MM.1S (cell line): Measurements from ENCODE around the gene OR6B2.

Source experiments
- DNase-seq: peaks from one replicate; pipeline ENCODE4 v3.0.0-alpha.2; 2015
- H2AFZ ChIP-seq: fragments of 300-600 bp; sonication (generic); 2 replicates; pipeline ENCODE4 v1.6.0; 2016; ENCODE audit warnings: antibody characterized with exemption, low read length
- H3F3A ChIP-seq: fragments of 300-600 bp; sonication (generic); 2 replicates; pipeline ENCODE4 v1.6.1; 2016; ENCODE audit warnings: mild to moderate bottlenecking, antibody characterized with exemption, low read length, moderate library complexity, mixed read lengths; ENCODE audit not compliant: insufficient read depth
- H3K27ac ChIP-seq: fragments of 300-600 bp; sonication (generic); 2 replicates; pipeline ENCODE4 v1.5.1; 2016; ENCODE audit warnings: mild to moderate bottlenecking, low read length
- H3K27me3 ChIP-seq: fragments of 300-600 bp; sonication (generic); replicated peaks from 2 replicates; pipeline ENCODE4 v1.6.0; 2016; ENCODE audit warnings: low read length; ENCODE audit not compliant: insufficient read depth
- H3K36me3 ChIP-seq: fragments of 300-600 bp; sonication (generic); replicated peaks from 2 replicates; pipeline ENCODE4 v1.6.1; 2016; ENCODE audit warnings: mild to moderate bottlenecking, low read length, mixed read lengths; ENCODE audit not compliant: insufficient read depth
- H3K4me1 ChIP-seq: fragments of 300-600 bp; sonication (generic); 2 replicates; pipeline ENCODE4 v1.6.1; 2016; ENCODE audit warnings: low read length, mixed read lengths
- H3K4me2 ChIP-seq: fragments of 300-600 bp; sonication (generic); 2 replicates; pipeline ENCODE4 v1.6.0; 2016; ENCODE audit warnings: low read depth, low read length
- H3K4me3 ChIP-seq: fragments of 300-600 bp; sonication (generic); 2 replicates; pipeline ENCODE4 v1.5.1; 2016; ENCODE audit warnings: low read length, mixed read lengths
- H3K79me2 ChIP-seq: fragments of 300-600 bp; sonication (generic); 2 replicates; pipeline ENCODE4 v1.6.1; 2016; ENCODE audit warnings: mixed run types, low read length, mixed read lengths
- H3K9ac ChIP-seq: fragments of 300-600 bp; sonication (generic); 2 replicates; pipeline ENCODE4 v1.6.1; 2016; ENCODE audit warnings: low read length, mixed read lengths
- H3K9me2 ChIP-seq: fragments of 300-600 bp; sonication (generic); replicated peaks from 2 replicates; pipeline ENCODE4 v1.6.1; 2016; ENCODE audit warnings: mild to moderate bottlenecking, low read length, mixed read lengths; ENCODE audit not compliant: insufficient read depth
- H3K9me3 ChIP-seq: fragments of 300-600 bp; sonication (generic); replicated peaks from 2 replicates; pipeline ENCODE4 v1.6.1; 2016; ENCODE audit warnings: mild to moderate bottlenecking, low read length, mixed read lengths; ENCODE audit not compliant: insufficient read depth
- H4K20me1 ChIP-seq: fragments of 300-600 bp; sonication (generic); 2 replicates; pipeline ENCODE4 v1.6.1; 2016; ENCODE audit warnings: mild to moderate bottlenecking, low read length, moderate library complexity, mixed read lengths; ENCODE audit not compliant: insufficient read depth
- CTCF ChIP-seq: fragments of 300-600 bp; sonication (generic); IDR thresholded peaks from 2 replicates; pipeline ENCODE4 v1.5.1; 2016; ENCODE audit warnings: antibody characterized with exemption, low read length, mixed read lengths
- EZH2 ChIP-seq: fragments of 300-600 bp; sonication (generic); optimal IDR thresholded peaks from 2 replicates; pipeline ENCODE3; 2017; ENCODE audit warnings: low read depth, mild to moderate bottlenecking, antibody characterized with exemption, low read length, mixed read lengths
- EZH2phosphoT487 ChIP-seq: fragments of 300-600 bp; sonication (generic); IDR thresholded peaks from 2 replicates; pipeline ENCODE4 v1.6.1; 2018; ENCODE audit warnings: antibody characterized with exemption, low read length

The OR6B2 gene

DNA sequence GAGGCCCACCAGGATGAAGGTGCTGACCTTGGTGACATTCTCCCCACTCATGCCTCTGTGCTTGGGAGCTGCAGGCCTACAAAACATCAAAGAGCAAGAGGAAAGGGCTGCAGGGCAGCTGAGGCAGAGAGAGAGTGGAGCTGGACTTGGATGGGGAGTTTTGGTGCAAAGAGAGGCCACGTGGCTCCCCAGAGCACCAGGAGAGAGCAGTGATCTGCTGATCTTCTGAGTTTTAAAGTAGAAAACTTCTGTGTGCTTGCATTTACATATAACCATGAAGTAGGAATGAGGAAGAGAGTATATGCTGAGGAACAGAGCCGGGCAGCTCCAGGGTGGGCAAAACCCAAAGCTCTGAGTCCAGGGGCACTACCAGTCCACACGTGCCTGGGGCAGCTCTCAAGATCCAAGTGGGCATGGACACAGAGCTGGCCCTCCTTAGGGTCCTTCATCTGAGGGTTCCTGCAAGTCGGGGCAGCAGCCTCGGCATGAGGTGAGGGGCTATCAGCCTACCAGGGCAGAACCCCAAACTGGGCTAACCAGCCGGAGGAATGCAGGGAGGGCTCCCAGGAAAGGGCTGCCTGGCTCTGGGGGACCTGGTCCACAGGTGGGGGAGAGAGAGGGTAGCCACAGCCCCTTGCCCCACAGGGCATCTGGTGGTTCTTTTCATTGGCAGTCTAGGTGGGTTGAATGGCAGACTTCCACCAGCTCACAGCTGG is at the start of gene OR6B2:
Gene OR6B2 (minus strand): TSS at position 51 of the 716 bp plus-strand sequence. CDS start 0 bp downstream, at position 51.
- Histone ChIP-seq H3F3A (no peaks in the 10 kb centered on the region), H3K9me2 (no peaks in the 10 kb centered on the region), H3K27ac (no peak within 1 kb of the TSS), H3K4me2 (no peak within 1 kb of the TSS), H4K20me1 (no peaks in the 10 kb centered on the region), H3K9ac (no peak within 1 kb of the TSS), H2AFZ (no peak within 1 kb of the TSS), H3K4me1 (no peaks in the 10 kb centered on the region), H3K27me3 (peaks cover 58% of the 10 kb centered on the region), H3K36me3 (no peaks in the 10 kb centered on the region), H3K4me3 (no peak within 1 kb of the TSS), H3K79me2 (no peaks in the 10 kb centered on the region), H3K9me3 (no peaks in the 10 kb centered on the region)
- TF ChIP-seq EZH2 (no peak), EZH2phosphoT487 (no peak), CTCF (no peak)
- no peak for DNase-seq

GRCh38 chr2:240078631-240079030 is 48.4 kb upstream of the OR6B2 start:
- H3F3A ChIP-seq: no peaks in the 10 kb centered on the region
- no peaks in the 10 kb centered on the region for H3K36me3 ChIP-seq
- H3K9me3 ChIP-seq: no peaks in the 10 kb centered on the region
- H3K9me2 ChIP-seq: no peaks in the 10 kb centered on the region
- no peak overlapping the region for H3K27ac ChIP-seq
- H3K4me1 ChIP-seq: no peaks in the 10 kb centered on the region
- no peak for DNase-seq
- no peak overlapping the region for H3K9ac ChIP-seq
- H3K4me2 ChIP-seq: no peak overlapping the region
- H2AFZ ChIP-seq: no peak overlapping the region
- no peak overlapping the region for H3K4me3 ChIP-seq
- no peaks in the 10 kb centered on the region for H4K20me1 ChIP-seq
- H3K27me3 ChIP-seq: no peaks in the 10 kb centered on the region
- TF ChIP-seq CTCF (no peak), EZH2phosphoT487 (no peak), EZH2 (no peak)
- no peaks in the 10 kb centered on the region for H3K79me2 ChIP-seq

DNA sequence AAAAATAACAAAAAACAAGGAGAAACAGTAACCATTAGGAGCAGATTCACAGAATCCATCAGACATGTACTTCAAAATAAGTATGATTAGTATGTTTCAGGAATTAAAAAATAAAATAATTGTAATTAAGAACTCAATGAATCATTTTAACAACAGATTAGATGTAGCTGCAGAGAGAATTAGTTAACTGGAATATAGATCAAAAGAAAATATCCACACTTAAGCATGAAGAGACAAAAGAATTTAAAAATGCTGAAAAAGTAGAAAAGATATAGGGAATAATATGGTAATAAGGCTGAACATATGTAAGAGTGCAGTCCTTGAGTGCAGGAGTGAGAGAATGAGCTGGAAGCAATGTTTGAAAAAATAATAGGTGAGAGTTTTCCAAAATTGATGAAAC is 47.2 kb upstream of the OR6B2 start:
- Histone ChIP-seq H3K27me3 (no peaks in the 10 kb centered on the region), H3K4me2 (no peak overlapping the region), H3K9me2 (no peaks in the 10 kb centered on the region), H3K36me3 (no peaks in the 10 kb centered on the region), H4K20me1 (no peaks in the 10 kb centered on the region), H3K4me3 (no peak overlapping the region), H3K9ac (no peak overlapping the region), H3F3A (no peaks in the 10 kb centered on the region), H3K27ac (no peak overlapping the region), H2AFZ (no peak overlapping the region), H3K4me1 (no peaks in the 10 kb centered on the region), H3K9me3 (no peaks in the 10 kb centered on the region), H3K79me2 (no peaks in the 10 kb centered on the region)
- no peak for DNase-seq
- TF ChIP-seq CTCF (no peak), EZH2phosphoT487 (no peak), EZH2 (no peak)
